ENCODE data around the gene CCDC134.

DNA sequence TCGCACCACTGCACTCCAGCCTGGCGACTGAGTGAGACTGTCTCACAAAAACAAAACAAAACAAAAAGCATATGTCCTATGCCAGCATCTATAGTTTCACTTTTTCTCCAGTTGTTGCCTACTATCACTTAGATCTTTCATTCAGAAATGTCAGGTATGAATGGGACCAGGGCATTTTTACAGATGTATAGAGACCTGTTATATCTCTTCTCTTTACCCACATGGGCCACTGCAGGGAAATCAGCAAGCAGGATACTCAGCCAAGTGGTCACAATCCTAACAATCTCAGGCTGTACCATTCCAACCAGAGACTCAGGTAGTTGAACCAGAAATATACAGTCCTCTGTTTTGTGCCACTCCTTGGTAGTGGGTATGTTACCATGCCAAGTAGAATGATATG, 16.4 kb downstream of the CCDC134 start:
- TF ChIP-seq, protein P1, sequence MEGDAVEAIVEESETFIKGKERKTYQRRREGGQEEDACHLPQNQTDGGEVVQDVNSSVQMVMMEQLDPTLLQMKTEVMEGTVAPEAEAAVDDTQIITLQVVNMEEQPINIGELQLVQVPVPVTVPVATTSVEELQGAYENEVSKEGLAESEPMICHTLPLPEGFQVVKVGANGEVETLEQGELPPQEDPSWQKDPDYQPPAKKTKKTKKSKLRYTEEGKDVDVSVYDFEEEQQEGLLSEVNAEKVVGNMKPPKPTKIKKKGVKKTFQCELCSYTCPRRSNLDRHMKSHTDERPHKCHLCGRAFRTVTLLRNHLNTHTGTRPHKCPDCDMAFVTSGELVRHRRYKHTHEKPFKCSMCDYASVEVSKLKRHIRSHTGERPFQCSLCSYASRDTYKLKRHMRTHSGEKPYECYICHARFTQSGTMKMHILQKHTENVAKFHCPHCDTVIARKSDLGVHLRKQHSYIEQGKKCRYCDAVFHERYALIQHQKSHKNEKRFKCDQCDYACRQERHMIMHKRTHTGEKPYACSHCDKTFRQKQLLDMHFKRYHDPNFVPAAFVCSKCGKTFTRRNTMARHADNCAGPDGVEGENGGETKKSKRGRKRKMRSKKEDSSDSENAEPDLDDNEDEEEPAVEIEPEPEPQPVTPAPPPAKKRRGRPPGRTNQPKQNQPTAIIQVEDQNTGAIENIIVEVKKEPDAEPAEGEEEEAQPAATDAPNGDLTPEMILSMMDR (conservative IDR thresholded peaks at IDR 0.05), result no peak
- TF ChIP-seq ZFX (IDR thresholded peaks at IDR 0.05), result no peak
